Measurements from ENCODE around the gene IRGC. TPM values are rescaled to one million over a fixed set of nuclear protein-coding genes. Genes with fewer than 3 reads are reported as not detected.

The IRGC gene
- total RNA-seq, 6 donors from 2014 or later = not detected

DNA sequence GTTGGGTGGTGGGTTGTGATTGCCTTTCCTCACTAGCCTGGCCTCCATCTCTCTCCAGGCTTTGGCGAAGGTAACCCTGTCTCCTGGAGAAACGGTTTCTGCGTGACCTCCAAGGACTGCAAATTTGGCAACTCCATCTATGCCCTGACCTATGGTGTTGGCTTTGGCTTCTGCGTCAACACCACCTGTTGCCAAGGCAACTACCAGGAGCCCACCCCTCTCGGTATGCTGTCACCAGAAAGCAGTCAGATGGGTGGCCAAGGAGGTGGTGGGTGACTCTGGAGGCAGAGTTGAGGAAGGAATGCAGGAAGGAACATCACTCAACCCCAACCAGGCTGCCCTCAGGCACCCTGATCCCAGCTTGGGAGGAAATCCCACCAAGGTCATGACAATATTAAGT, 18.6 kb upstream of the IRGC start:
- Histone ChIP-seq H3K36me3 (no peaks in the 10 kb centered on the region), H3K9me3 (peaks cover 0 to 10% (median 8%) of the 10 kb centered on the region in 4 donors), H3K4me3 (no peak overlapping the region), H3K27ac (no peak overlapping the region), H3K27me3 (no peaks in the 10 kb centered on the region), H3K4me1 (peaks cover 9 to 27% (median 22%) of the 10 kb centered on the region in 4 donors)
- ATAC-seq (ENCODE audit: low FRiP score in 2 of 2) = no peak
- DNase-seq = no peak
- WGBS, 2 donors = 66 to 78% methylated on average over 3 to 5 of the region's 5 CpGs
- TF ChIP-seq EP300 (IDR thresholded peaks at IDR 0.05) (no peak), POLR2AphosphoS5 (IDR thresholded peaks at IDR 0.05) (no peak), POLR2A (IDR thresholded peaks at IDR 0.05) (no peak)
- TF ChIP-seq, protein P1, sequence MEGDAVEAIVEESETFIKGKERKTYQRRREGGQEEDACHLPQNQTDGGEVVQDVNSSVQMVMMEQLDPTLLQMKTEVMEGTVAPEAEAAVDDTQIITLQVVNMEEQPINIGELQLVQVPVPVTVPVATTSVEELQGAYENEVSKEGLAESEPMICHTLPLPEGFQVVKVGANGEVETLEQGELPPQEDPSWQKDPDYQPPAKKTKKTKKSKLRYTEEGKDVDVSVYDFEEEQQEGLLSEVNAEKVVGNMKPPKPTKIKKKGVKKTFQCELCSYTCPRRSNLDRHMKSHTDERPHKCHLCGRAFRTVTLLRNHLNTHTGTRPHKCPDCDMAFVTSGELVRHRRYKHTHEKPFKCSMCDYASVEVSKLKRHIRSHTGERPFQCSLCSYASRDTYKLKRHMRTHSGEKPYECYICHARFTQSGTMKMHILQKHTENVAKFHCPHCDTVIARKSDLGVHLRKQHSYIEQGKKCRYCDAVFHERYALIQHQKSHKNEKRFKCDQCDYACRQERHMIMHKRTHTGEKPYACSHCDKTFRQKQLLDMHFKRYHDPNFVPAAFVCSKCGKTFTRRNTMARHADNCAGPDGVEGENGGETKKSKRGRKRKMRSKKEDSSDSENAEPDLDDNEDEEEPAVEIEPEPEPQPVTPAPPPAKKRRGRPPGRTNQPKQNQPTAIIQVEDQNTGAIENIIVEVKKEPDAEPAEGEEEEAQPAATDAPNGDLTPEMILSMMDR (IDR thresholded peaks at IDR 0.05) = no peak

DNA sequence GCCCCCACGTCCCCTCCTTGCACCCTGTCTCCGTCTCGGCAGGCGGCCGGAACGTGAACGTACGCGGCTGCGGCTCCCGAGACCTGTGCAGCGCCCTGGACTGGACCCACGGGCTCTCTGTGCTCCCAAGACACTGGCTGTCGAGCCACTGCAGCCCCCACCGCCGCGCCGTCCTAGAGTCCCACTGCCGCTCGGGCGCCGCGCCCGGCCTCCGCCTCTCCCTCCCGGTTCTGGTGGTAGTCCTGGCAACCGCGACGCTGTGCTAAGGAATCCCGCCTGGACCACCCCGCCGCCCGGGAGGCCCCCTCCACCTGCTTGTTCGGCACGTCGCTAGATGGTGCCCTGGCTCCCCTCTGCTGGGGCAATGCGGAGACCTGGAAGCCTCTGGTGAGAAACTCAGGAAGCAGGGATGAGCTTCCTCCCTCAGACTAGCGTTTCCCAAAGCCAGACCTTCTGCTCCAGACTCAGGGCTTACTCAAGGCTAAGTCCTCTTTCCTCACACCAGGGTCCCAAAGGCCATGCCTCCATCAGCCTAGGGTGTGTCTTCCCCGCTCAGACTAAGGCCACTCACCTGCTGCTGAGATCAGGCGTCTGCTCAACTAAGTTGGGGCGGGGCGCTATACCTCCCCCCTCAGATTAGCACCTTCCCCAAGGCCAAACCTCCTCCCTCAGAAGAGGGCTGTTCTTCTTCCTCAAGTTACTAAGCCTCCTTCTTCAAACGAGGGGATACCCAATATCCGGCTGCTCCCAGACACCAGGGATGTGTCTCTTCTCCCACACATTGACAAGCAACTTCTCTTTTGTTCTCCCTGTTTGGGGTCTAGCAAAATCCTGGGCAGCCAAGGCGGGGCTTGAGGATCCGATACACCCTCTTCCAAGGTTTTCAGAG, 16.1 kb upstream of the IRGC start:
- Histone ChIP-seq H3K27me3 (no peaks in the 10 kb centered on the region), H3K36me3 (no peaks in the 10 kb centered on the region), H3K4me1 (peaks cover 9 to 27% (median 22%) of the 10 kb centered on the region in 4 donors), H3K4me3 (peak overlapping the region in 3 of 4 donors; percentile 24 to 38 (median 37)), H3K27ac (peak overlapping the region; percentile 85 to 90 (median 88)), H3K9me3 (peaks cover 0 to 8% (median 6%) of the 10 kb centered on the region in 4 donors)
- WGBS, 2 donors = 22 to 39% methylated on average over 18 to 34 of the region's 46 CpGs
- DNase-seq = peak in 1 of 2 donors; percentile 90
- ATAC-seq (ENCODE audit: low FRiP score in 2 of 2) = peak in 1 of 2 donors; percentile 40
- TF ChIP-seq EP300 (IDR thresholded peaks at IDR 0.05) (no peak), POLR2A (IDR thresholded peaks at IDR 0.05) (no peak), POLR2AphosphoS5 (IDR thresholded peaks at IDR 0.05) (no peak)
- TF ChIP-seq, protein P1 (IDR thresholded peaks at IDR 0.05) = no peak

DNA sequence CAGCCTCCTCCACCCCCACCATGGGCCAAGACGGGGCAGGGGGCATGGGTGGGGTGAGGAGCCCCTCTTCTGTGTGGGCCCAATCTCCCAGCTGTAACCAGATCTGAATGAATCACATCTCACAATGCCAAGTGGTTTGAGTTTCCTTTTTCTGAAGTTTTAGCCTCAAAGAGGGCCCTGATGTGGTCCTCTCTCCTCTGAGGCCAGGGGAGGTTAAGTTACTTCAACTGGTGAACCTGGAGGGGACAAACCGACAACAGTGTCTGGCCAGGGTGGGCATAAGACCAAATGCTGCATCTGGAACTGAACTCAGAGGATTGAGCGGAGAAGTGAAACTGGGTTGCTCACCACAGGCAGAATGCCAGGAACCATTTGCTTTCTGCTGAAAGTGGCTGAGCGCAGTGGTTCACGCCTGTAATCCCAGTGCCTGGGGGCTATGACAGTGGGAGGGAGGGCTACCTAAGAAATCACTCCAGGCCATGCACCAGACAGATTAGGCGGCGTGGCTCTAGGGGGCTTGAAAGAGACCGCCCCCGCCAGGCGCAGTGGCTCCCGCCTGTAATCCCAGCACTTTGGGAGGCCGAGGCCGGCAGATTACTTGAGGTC, 15.4 kb upstream of the IRGC start:
- peak; percentile 51 to 66 for DNase-seq

DNA sequence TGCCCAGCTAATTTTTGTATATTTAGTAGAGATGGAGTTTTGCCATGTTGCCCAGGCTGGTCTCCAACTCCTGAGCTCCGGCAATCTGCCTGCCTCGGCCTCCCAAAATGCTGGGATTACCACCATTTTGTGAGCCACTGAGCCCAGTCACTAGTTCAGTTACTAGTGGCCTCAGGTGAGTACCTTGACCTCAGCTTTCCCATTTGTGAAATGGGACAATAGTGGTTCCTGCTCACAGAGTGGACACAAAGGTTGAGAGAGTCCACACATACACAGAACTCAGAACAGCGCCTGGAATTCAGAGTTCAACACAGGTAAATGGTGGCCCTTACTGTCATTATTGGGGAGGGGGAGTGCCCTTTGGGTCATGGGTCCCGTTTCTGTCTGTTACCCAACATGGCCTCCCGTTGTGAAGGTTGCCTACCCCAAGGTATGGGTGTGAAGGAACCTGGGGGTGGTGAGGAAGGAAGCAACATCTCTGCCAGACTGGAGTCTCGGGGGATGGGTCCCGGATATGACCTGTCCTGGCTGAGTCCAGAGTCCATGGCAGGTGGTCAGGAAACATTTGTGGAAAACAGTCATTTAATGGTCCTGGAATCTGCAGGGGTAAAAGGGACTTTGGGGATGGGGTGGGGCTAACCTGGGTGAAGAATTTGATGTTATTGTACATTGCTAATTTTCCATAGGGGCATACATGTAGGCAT, 11.7 kb upstream of the IRGC start:
- no peak for DNase-seq
- Histone ChIP-seq H3K4me3 (no peak overlapping the region), H3K27me3 (no peaks in the 10 kb centered on the region), H3K27ac (no peak overlapping the region), H3K9me3 (peaks cover 0 to 10% (median 9%) of the 10 kb centered on the region in 4 donors), H3K36me3 (no peaks in the 10 kb centered on the region), H3K4me1 (peaks cover 6 to 24% (median 20%) of the 10 kb centered on the region in 4 donors)
- TF ChIP-seq POLR2AphosphoS5 (IDR thresholded peaks at IDR 0.05) = no peak
- TF ChIP-seq EP300 (IDR thresholded peaks at IDR 0.05) = no peak
- TF ChIP-seq POLR2A (IDR thresholded peaks at IDR 0.05) = no peak
- TF ChIP-seq, protein P1 (IDR thresholded peaks at IDR 0.05) = no peak
- 71 to 79% methylated on average over 7 of the region's 7 CpGs for WGBS, 2 donors
- no peak for ATAC-seq (ENCODE audit: low FRiP score in 2 of 2)

More for the DNA sequence above, 15.4 kb upstream of the IRGC start:
- Histone ChIP-seq H3K36me3 (no peaks in the 10 kb centered on the region), H3K9me3 (peaks cover 0 to 8% (median 6%) of the 10 kb centered on the region in 4 donors), H3K4me3 (peak overlapping the region in 3 of 4 donors; percentile 25 to 33 (median 26)), H3K4me1 (peaks cover 9 to 27% (median 22%) of the 10 kb centered on the region in 4 donors), H3K27ac (peak overlapping the region; percentile 85 to 90 (median 88)), H3K27me3 (no peaks in the 10 kb centered on the region)
- peak in 1 of 2 donors; percentile 88 for ATAC-seq (ENCODE audit: low FRiP score in 2 of 2)
- 60 to 72% methylated on average over 11 to 13 of the region's 13 CpGs for WGBS, 2 donors
- no peak for TF ChIP-seq POLR2AphosphoS5 (IDR thresholded peaks at IDR 0.05)
- TF ChIP-seq POLR2A (IDR thresholded peaks at IDR 0.05) = peak in 1 of 4 donors; percentile 28

Measured in upper lobe of left lung (tissue), 6 donors.